Bronchial smooth muscle cell (primary cell): ENCODE measurements around the gene ZNF561. TPM values are rescaled to one million over a fixed set of nuclear protein-coding genes. Genes with fewer than 3 reads are reported as not detected.

ENCODE experiments used
- total RNA-seq: library from RNA; depleted of rRNA; stranded (reverse); fragments of >200 nt; gene quantifications from 2 replicates; pipeline ENCODE4 v1.2.1, GENCODE V29; 2014

Gene ZNF561
- total RNA-seq: 43.0 and 68.2 TPM in 2 replicates

GRCh38 chr19:9621156-9622037 lies at the start of gene ZNF561:
Gene ZNF561, minus strand, starts transcription at chr19:9621232. Its CDS starts 1,776 bp downstream, at chr19:9619456.

GRCh38 chr19:9584073-9584833 lies 36.8 kb downstream of the ZNF561 start, which contains the start of gene ZNF121:
Gene ZNF121, minus strand, starts transcription at chr19:9584504. Its CDS starts 16,407 bp downstream, at chr19:9568097.

Other genes starting within 250 kb of the ZNF561 start
- 8.2 and 9.3 TPM in 2 replicates for gene ZNF266, start 185.7 kb downstream of the ZNF561 start, total RNA-seq
- 0.79 and 1.2 TPM in 2 replicates for gene ZNF560, start 122.6 kb downstream of the ZNF561 start, total RNA-seq
- 22.4 and 23.5 TPM in 2 replicates for gene ZNF426, start 82.6 kb downstream of the ZNF561 start, total RNA-seq
- gene ZNF121, start 36.7 kb downstream of the ZNF561 start, total RNA-seq: 24.0 and 33.1 TPM in 2 replicates
- gene ZNF562, start 53.9 kb upstream of the ZNF561 start, total RNA-seq: 12.6 and 28.4 TPM in 2 replicates
- gene ZNF846, start 147.5 kb upstream of the ZNF561 start, total RNA-seq: 17.0 and 18.5 TPM in 2 replicates
- 13.1 and 13.6 TPM in 2 replicates for gene FBXL12, start 197.8 kb upstream of the ZNF561 start, total RNA-seq
- 222 and 285 TPM in 2 replicates for gene UBL5, start 206.7 kb upstream of the ZNF561 start, total RNA-seq
- 79.8 and 95.5 TPM in 2 replicates for gene PIN1, start 214.1 kb upstream of the ZNF561 start, total RNA-seq